ENCODE measurements around the gene PBX4. TPM values are rescaled to one million over a fixed set of nuclear protein-coding genes. Genes with fewer than 3 reads are reported as not detected.

The PBX4 gene
- total RNA-seq, 4 donors from 2014 or later: 3.8 to 15.8 (median 5.9) TPM

DNA sequence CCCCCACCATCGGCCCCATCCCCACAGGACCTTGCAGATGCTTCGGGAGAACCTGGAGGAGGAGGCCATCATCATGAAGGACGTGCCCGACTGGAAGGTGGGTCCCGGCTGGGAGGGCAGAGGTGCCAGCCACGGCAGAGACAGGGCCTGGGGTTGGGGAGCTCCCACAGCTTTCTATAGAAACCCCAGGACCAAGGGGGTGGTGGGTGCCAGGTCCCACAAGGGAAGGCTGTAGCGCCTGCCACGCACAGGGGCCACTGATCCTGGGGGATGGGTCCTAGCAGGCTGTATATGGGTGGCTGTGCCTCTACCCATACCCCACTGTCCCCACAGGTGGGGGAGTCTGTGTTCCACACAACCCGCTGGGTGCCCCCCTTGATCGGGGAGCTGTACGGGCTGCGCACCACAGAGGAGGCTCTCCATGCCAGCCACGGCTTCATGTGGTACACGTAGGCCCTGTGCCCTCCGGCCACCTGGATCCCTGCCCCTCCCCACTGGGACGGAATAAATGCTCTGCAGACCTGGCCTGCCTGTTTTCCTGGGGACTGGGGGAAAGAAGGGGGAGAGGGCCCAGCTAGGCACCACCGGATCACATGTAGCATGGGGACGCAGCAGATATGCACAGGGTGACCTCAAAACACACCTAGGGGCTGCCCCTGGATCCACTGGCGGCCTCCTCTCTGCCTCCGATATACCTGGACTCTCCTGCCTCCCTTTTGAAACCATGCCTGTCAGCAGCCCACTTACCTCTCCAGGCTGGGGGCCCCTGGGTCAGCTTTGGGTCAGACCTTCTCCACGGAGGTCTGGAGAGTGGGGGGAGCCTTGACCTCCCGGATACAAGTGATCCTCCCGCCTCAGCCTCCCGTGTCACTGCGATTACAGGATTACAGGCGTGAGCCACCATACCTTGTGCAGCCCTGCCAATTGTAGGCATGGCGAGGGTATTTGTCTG lies 90.5 kb downstream of the PBX4 start:
- TF ChIP-seq POLR2A (IDR thresholded peaks at IDR 0.05): no peak
- TF ChIP-seq, protein P1, sequence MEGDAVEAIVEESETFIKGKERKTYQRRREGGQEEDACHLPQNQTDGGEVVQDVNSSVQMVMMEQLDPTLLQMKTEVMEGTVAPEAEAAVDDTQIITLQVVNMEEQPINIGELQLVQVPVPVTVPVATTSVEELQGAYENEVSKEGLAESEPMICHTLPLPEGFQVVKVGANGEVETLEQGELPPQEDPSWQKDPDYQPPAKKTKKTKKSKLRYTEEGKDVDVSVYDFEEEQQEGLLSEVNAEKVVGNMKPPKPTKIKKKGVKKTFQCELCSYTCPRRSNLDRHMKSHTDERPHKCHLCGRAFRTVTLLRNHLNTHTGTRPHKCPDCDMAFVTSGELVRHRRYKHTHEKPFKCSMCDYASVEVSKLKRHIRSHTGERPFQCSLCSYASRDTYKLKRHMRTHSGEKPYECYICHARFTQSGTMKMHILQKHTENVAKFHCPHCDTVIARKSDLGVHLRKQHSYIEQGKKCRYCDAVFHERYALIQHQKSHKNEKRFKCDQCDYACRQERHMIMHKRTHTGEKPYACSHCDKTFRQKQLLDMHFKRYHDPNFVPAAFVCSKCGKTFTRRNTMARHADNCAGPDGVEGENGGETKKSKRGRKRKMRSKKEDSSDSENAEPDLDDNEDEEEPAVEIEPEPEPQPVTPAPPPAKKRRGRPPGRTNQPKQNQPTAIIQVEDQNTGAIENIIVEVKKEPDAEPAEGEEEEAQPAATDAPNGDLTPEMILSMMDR (IDR thresholded peaks at IDR 0.05): no peak
- WGBS, 2 donors: 86 to 95% methylated on average over 18 to 27 of the region's 27 CpGs
- no peak for DNase-seq (ENCODE audit: low spot score in 2 of 2)
- intact Hi-C loops (cut with DNase I; ENCODE audit: low total_unique reads): no loop called here
- H3K4me3 ChIP-seq (ENCODE audit: low read depth, poor library complexity, severe bottlenecking): no peak overlapping the region

DNA sequence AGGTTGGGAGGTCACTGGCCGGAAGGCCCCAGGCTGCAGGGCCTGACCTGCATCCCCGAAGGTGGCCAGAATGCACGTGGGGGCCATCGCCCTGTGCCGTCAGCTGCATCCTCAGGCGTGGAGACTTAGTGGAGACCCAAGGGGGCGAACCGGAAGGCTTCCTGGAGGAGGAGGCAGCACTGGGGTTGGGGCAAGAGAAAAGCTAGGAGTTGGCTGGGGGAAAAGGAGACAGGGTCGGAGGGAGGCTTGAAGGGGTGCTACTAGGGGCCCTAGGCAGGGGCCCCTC lies 91.2 kb downstream of the PBX4 start:
- TF ChIP-seq, protein P1 (IDR thresholded peaks at IDR 0.05): no peak
- no peak for TF ChIP-seq POLR2A (IDR thresholded peaks at IDR 0.05)
- H3K4me3 ChIP-seq (ENCODE audit: low read depth, poor library complexity, severe bottlenecking): no peak overlapping the region
- 89 to 97% methylated on average over 9 of the region's 9 CpGs for WGBS, 2 donors
- no peak for DNase-seq (ENCODE audit: low spot score in 2 of 2)
- intact Hi-C loops (cut with DNase I; ENCODE audit: low total_unique reads): no loop called here

DNA sequence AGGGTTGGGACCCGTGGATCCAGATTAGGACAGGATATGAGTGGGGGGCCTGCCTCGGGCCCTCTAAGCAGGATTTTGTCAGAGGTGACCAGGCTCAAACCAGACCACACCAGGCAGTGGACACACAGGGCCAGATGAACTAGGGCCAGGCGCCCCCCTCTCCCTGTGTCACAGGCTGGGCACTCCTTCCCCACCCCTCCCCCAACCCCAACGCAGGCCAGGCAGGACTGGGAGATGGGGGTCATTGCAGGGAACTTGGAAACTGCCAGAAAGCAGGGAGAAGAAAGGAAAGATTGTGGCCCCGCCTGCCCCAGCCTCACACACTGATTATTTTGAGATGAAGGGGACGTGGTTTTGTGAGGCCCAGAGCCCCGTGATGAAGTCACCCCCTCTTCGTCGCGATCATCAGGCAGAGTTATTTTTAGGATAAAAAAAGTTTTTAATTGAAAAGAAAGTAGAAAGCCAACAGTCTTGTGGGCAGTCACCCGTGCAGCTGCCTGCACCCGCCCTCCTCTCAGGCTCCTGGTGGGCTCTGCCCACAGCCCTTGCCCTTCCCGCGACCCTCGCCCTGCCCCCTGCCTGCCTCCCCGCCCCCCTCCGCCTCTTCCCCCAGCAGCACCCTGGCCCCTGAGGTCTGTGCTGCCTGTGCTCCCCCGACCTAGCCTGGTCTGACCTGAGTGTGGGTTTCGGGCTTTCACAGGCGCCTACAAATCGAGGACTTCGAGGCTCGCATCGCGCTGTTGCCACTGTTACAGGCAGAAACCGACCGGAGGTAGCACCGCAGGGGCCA lies 91.7 kb downstream of the PBX4 start:
- intact Hi-C loops (cut with DNase I; ENCODE audit: low total_unique reads): no loop called here
- DNase-seq (ENCODE audit: low spot score in 2 of 2): no peak
- no peak overlapping the region for H3K4me3 ChIP-seq (ENCODE audit: low read depth, poor library complexity, severe bottlenecking)
- TF ChIP-seq, protein P1 (IDR thresholded peaks at IDR 0.05): no peak
- TF ChIP-seq POLR2A (IDR thresholded peaks at IDR 0.05): no peak
- WGBS, 2 donors: 83 to 84% methylated on average over 28 of the region's 28 CpGs

DNA sequence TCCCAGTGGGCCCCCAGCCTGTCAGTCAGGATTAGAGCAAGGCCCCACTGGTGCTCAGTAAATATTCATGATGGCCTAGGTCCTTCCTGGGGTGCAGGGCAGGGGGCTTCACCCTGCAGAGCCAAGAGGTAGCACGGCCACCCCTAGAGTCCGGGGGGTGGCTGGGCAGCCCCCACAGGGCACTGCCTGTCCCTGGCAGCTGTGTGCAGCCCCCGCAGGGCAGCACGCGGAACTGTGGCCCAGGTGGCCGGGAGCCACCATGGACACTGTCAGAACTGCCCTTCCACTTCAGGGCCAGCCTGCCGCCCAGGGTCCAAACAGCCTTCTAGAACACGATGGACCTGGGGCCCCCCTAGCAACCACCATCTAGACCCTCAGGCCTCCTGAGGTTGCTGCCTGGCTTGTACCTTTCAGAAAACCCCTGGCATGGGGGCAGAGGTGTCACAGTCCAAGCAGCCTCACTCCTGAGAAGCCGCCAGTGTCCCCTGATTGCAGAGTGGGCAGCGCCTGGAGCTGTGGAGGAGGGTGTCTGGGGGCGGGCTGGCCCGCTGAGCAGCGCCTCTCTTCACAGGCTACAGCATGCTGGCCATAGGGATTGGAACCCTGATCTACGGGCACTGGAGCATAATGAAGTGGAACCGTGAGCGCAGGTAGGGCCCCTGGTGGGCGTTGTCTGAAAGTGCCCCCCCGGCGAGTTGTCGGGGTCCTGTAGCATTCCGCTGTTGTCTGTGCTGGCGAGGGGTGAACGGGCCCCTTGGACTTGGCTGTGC lies 92.7 kb downstream of the PBX4 start:
- no peak overlapping the region for H3K4me3 ChIP-seq (ENCODE audit: low read depth, poor library complexity, severe bottlenecking)
- no peak for DNase-seq (ENCODE audit: low spot score in 2 of 2)
- intact Hi-C loops (cut with DNase I; ENCODE audit: low total_unique reads): no loop called here
- 85 to 92% methylated on average over 16 to 23 of the region's 23 CpGs for WGBS, 2 donors
- TF ChIP-seq, protein P1 (IDR thresholded peaks at IDR 0.05): no peak
- no peak for TF ChIP-seq POLR2A (IDR thresholded peaks at IDR 0.05)

DNA sequence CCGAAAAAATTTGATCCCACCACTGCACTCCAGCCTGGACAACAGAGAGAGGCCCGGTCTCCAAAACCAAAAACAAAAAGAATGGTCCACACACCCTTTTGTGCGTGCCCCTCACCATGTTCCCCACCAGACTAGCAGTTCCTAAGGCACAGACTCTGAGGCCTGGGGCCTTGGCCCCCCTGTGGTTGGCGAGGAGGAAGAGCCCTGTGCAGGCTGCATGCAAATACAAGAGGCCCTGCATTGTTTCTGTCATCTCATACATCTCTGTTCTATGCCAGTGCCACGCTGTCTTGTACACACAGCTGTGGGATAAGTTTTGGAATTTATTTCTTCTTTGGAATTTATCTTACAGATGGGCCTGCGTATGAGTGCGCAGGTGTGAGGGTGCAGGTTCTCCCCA lies 94.4 kb downstream of the PBX4 start:
- intact Hi-C loops (cut with DNase I; ENCODE audit: low total_unique reads): no loop called here
- H3K4me3 ChIP-seq (ENCODE audit: low read depth, poor library complexity, severe bottlenecking): no peak overlapping the region
- TF ChIP-seq, protein P1 (IDR thresholded peaks at IDR 0.05): no peak
- TF ChIP-seq POLR2A (IDR thresholded peaks at IDR 0.05): no peak
- 85 to 87% methylated on average over 7 of the region's 7 CpGs for WGBS, 2 donors
- no peak for DNase-seq (ENCODE audit: low spot score in 2 of 2)

All from lower leg skin (tissue), 4 donors.